Adipocyte (in vitro differentiated cells): ENCODE results near the gene FIG4.

ENCODE experiments used
- DNase-seq: peaks from one replicate; pipeline ENCODE4 v3.0.0-alpha.2; 2015; ENCODE audit warnings: low read depth
- H3K27me3 ChIP-seq: replicated peaks from 2 replicates; pipeline ENCODE4 v1.7.0; 2013; ENCODE audit warnings: mild to moderate bottlenecking, low read length, moderate library complexity; ENCODE audit not compliant: control insufficient read depth, insufficient read depth
- H3K36me3 ChIP-seq: 2 replicates; pipeline ENCODE4 v1.7.0; 2013; ENCODE audit warnings: low read length, mild to moderate bottlenecking, moderate library complexity; ENCODE audit not compliant: control insufficient read depth, insufficient read depth, severe bottlenecking
- H3K4me1 ChIP-seq: 2 replicates; pipeline ENCODE4 v1.7.0; 2013; ENCODE audit warnings: mild to moderate bottlenecking, low read length, moderate library complexity; ENCODE audit not compliant: control insufficient read depth, insufficient read depth
- H3K4me3 ChIP-seq: 2 replicates; pipeline ENCODE4 v1.7.0; 2013; ENCODE audit warnings: mild to moderate bottlenecking, low read length, moderate library complexity
- H3K9ac ChIP-seq: 2 replicates; pipeline ENCODE4 v1.7.0; 2013; ENCODE audit warnings: mild to moderate bottlenecking, low read length, moderate library complexity
- H3K9me3 ChIP-seq: 2 replicates; pipeline ENCODE4 v1.7.0; 2013; ENCODE audit warnings: mild to moderate bottlenecking, low read length, moderate library complexity; ENCODE audit not compliant: control insufficient read depth

Gene FIG4

GRCh38 chr6:109799664-109800063 is 108.6 kb downstream of the FIG4 start:
- Histone ChIP-seq H3K36me3 (no peaks in the 10 kb centered on the region), H3K9ac (no peak overlapping the region), H3K4me3 (no peak overlapping the region), H3K4me1 (peaks cover 5% of the 10 kb centered on the region), H3K27me3 (no peaks in the 10 kb centered on the region), H3K9me3 (no peaks in the 10 kb centered on the region)
- DNase-seq = no peak

GRCh38 chr6:109800771-109801170 is 109.7 kb downstream of the FIG4 start:
- Histone ChIP-seq H3K36me3 (no peaks in the 10 kb centered on the region), H3K9me3 (no peaks in the 10 kb centered on the region), H3K4me1 (peaks cover 2% of the 10 kb centered on the region), H3K4me3 (no peak overlapping the region), H3K27me3 (no peaks in the 10 kb centered on the region), H3K9ac (no peak overlapping the region)
- DNase-seq = no peak

- no peak for DNase-seq
- H3K4me1 ChIP-seq = peaks cover 2% of the 10 kb centered on the region
- H3K9ac ChIP-seq = no peak overlapping the region
- no peak overlapping the region for H3K4me3 ChIP-seq
- H3K27me3 ChIP-seq = no peaks in the 10 kb centered on the region
- no peaks in the 10 kb centered on the region for H3K9me3 ChIP-seq
- no peaks in the 10 kb centered on the region for H3K36me3 ChIP-seq
These were observed 110.7 kb downstream of the FIG4 start for GRCh38 chr6:109801794-109802193.

DNA sequence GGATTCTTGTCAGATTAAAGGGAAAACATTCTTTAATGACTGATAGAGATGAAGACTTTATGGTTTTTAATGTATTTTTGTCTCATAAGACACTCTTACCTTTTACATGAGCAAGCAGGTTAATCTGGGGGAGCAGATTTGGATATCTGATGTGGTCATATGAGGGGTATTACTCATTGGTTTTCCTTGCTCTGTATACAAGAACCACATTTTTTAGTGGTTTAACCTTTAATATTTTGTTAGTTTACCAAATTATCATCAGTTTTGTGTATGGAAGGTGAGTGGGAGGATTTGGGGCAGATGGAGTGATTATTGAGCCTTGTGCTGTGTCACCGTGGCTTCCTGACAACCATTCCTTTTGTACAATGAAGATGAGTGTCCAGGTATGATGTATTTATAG is 112.9 kb downstream of the FIG4 start:
- no peaks in the 10 kb centered on the region for H3K9me3 ChIP-seq
- no peaks in the 10 kb centered on the region for H3K27me3 ChIP-seq
- H3K4me1 ChIP-seq = peaks cover 2% of the 10 kb centered on the region
- DNase-seq = no peak
- H3K4me3 ChIP-seq = no peak overlapping the region
- no peaks in the 10 kb centered on the region for H3K36me3 ChIP-seq
- H3K9ac ChIP-seq = no peak overlapping the region

DNA sequence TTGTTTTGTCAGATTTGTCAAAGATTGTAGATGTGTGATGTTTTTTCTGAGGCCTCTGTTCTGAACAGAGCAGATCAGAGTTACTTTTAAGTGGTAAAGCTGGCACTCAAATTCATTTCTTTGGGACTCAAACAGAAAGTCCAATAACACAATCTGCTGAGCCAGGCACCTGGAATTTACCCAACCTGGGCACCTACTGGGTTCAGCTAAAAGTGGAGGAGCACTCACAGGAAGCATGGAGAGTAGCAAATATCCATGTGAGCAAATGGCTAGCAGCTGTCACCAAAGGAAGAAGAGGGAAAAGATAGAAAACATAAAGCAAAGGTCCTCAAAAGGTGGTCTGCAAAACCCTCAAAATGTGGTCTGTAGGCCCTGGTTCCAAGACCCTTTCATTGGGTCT is 116.8 kb downstream of the FIG4 start:
- H3K36me3 ChIP-seq = no peaks in the 10 kb centered on the region
- no peaks in the 10 kb centered on the region for H3K4me1 ChIP-seq
- no peak for DNase-seq
- H3K27me3 ChIP-seq = no peaks in the 10 kb centered on the region
- no peak overlapping the region for H3K9ac ChIP-seq
- H3K4me3 ChIP-seq = no peak overlapping the region
- H3K9me3 ChIP-seq = no peaks in the 10 kb centered on the region

GRCh38 chr6:109808837-109809236 is 117.7 kb downstream of the FIG4 start:
- no peaks in the 10 kb centered on the region for H3K4me1 ChIP-seq
- H3K9ac ChIP-seq = no peak overlapping the region
- H3K9me3 ChIP-seq = no peaks in the 10 kb centered on the region
- H3K36me3 ChIP-seq = no peaks in the 10 kb centered on the region
- DNase-seq = no peak
- H3K27me3 ChIP-seq = no peaks in the 10 kb centered on the region
- H3K4me3 ChIP-seq = no peak overlapping the region

DNA sequence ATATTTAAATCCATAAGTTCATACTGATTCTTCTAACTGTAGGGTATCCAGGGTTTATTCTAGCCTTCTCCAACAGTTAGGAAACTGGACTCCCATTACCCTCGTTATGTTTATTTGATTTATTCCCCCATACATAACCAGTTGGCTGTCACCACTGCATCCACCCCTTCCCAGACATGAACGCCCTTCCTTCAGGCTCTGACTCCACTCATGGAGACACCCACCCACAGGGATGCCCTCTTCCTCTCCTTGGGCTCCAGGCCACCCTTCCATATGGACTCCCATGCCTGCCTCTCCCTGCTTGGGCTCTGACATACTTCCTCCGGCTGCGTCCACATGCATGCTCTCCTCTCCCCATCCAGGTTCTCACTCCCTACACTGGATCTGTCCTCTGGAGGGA is 124.0 kb downstream of the FIG4 start:
- H3K4me1 ChIP-seq = no peaks in the 10 kb centered on the region
- H3K27me3 ChIP-seq = no peaks in the 10 kb centered on the region
- H3K4me3 ChIP-seq = no peak overlapping the region
- no peaks in the 10 kb centered on the region for H3K9me3 ChIP-seq
- DNase-seq = no peak
- no peak overlapping the region for H3K9ac ChIP-seq
- peaks cover 3% of the 10 kb centered on the region for H3K36me3 ChIP-seq

DNA sequence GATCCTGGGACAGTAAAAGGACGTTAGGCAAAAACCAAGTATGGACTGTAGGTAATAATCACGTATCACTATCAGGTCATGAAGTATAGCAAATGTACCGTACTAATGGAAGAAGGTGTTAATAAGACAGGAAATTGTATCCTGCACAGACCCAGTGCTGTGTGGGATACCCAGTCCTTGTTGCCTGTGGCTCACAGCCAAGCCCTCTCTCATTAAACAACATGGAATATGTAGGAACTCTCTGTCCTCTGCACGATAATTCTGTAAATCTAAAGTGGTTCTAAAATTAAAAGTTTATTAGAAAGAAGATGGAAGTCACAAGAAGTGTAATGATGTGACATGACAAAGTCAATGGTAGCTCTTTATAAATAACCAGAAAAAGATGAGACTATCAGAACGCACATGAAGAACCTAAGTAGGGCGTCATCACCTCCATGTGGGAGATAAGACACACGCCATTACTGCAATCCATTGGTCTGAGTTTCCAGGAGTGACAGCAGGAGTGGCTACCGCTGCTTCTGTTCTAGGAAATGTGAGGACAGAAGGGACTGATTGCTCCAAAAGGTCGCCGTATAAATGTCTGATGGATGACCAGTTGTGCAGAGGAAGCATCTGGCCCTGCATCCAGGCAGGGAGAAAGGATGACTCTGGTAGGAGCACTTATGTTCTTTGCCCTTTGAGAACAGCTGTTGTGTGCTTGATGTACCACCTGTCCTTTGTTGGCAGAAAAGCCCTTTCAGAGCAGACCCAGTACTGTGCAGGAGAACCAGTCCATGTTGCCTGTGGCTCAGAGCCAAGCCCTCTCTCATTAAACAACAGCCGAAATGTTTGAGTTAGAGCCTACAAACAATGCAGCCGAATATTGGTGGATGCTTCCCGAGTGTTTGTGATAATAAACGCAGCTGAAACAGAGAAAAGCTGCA is 125.6 kb downstream of the FIG4 start:
- H3K36me3 ChIP-seq = peaks cover 3% of the 10 kb centered on the region
- H3K4me3 ChIP-seq = no peak overlapping the region
- H3K9me3 ChIP-seq = no peaks in the 10 kb centered on the region
- peaks cover 5% of the 10 kb centered on the region for H3K4me1 ChIP-seq
- no peak overlapping the region for H3K9ac ChIP-seq
- DNase-seq = no peak
- no peaks in the 10 kb centered on the region for H3K27me3 ChIP-seq

DNA sequence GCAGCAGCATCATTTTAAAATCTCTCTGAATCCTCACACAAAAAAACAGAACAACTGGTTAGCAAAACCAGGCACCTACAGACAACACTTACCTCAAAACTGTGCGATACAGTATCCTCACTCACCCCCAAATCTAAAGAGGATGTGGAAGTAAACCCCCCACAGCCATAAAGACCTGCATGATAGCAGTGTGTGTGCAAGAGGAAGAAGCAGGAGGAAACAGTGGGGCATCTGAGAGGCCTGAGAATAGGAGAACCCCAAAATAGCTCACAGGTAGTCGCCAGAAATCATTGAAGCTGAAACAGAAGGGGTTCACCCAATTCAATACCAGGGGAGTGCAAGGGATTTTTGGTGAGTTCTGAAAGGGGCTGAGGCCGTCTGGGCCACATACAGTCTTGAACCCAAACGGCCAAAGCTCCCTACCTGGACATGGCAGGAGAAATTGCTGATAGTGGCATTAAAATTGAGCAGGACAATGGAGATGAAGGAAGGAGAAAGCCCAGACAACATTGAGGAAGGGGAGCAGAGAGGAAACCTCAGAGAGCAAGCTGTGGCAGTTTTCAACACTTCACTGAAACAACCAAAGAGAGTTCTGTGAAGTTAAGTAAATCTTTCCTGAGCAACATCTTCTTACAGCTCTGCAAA is 129.7 kb downstream of the FIG4 start:
- no peaks in the 10 kb centered on the region for H3K27me3 ChIP-seq
- no peak for DNase-seq
- peaks cover 11% of the 10 kb centered on the region for H3K36me3 ChIP-seq
- H3K9ac ChIP-seq = no peak overlapping the region
- H3K4me3 ChIP-seq = no peak overlapping the region
- peaks cover 5% of the 10 kb centered on the region for H3K4me1 ChIP-seq
- no peaks in the 10 kb centered on the region for H3K9me3 ChIP-seq

DNA sequence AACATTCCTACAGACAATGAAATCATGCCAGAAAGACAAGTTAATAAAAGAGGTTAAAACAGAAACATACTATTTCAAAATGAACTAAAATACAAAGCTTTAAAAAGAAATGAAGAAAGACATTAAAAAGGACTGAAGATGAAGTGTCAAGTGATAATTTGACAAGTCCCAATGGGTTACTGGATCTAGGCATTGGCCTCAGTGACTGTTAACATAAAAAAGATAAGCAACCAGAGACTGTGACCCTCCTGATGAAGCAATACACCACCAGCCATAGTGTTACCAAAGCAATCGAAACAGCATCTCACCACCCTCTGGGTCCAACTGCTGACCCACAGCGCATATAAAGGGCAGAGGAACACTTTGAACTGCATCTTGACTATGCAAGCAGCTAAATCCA is 130.3 kb downstream of the FIG4 start:
- Histone ChIP-seq H3K9me3 (no peaks in the 10 kb centered on the region), H3K4me1 (peaks cover 5% of the 10 kb centered on the region), H3K4me3 (no peak overlapping the region), H3K36me3 (peaks cover 17% of the 10 kb centered on the region), H3K9ac (no peak overlapping the region), H3K27me3 (no peaks in the 10 kb centered on the region)
- DNase-seq = no peak

DNA sequence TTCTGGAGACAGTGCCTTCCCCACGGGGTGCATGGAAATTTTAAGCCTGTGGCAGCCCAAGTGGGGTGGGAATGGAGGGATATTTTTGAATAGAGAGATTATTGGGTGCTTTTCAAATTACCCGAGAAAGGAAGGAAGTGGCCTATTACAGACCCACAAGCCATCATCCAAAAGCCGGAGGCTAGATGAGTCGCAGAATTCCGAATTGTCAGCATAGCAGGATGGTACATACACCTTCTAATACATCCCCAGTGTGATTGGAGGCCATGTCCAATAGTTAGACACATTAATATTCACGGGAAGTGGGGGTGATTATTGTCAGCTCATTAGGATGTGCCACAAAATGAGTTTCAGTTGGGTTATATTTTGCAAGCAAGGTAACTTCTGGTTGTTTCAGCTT is 133.0 kb downstream of the FIG4 start:
- H3K36me3 ChIP-seq = peaks cover 19% of the 10 kb centered on the region
- no peak for DNase-seq
- no peaks in the 10 kb centered on the region for H3K27me3 ChIP-seq
- peaks cover 5% of the 10 kb centered on the region for H3K4me1 ChIP-seq
- no peaks in the 10 kb centered on the region for H3K9me3 ChIP-seq
- no peak overlapping the region for H3K4me3 ChIP-seq
- H3K9ac ChIP-seq = no peak overlapping the region
